Liver (tissue), 3 donors: Measurements from ENCODE around the gene PAH.

ENCODE experiments used
- CTCF ChIP-seq: fragments of 150-350 bp; IDR thresholded peaks from 2 replicates; pipeline ENCODE4 v1.5.1; 2017; ENCODE audit warnings: improper control_type of control experiment, low read depth, low read length; ENCODE audit not compliant: missing input control
- EGR1 ChIP-seq, 2 donors: IDR thresholded peaks; 2 replicates each; pipeline ENCODE4 v1.6.1; 2016 to 2018; ENCODE audit warnings: antibody characterized with exemption in 2 of 2, low read depth in 2 of 2
- FOXA1 ChIP-seq: IDR thresholded peaks from 2 replicates; pipeline ENCODE4 v1.6.1; 2016; ENCODE audit warnings: antibody characterized with exemption
- HNF4A ChIP-seq, 2 donors: conservative IDR thresholded peaks; 2 replicates each; pipeline ENCODE4 v1.6.1; 2016; ENCODE audit warnings: antibody characterized with exemption in 2 of 2, mild to moderate bottlenecking in 2 of 2
- JUND ChIP-seq, 2 donors: IDR thresholded peaks; 2 replicates each; pipeline ENCODE4 v1.6.1; 2016; ENCODE audit warnings: antibody characterized with exemption in 2 of 2
- RXRA ChIP-seq, 2 donors: IDR thresholded peaks; 2 replicates each; pipeline ENCODE4 v1.6.1; 2017 to 2018; ENCODE audit warnings: antibody characterized with exemption in 2 of 2, mild to moderate bottlenecking in 1 of 2
- SP1 ChIP-seq: IDR thresholded peaks from 2 replicates; pipeline ENCODE4 v1.6.1; 2018; ENCODE audit warnings: antibody characterized with exemption, mild to moderate bottlenecking
- YY1 ChIP-seq: IDR thresholded peaks from 2 replicates; pipeline ENCODE4 v1.6.1; 2016; ENCODE audit warnings: antibody characterized with exemption, mild to moderate bottlenecking
- donor health status: healthy.
- donor health status: healthy.

GRCh38 chr12:102812344-102812743 is 104.7 kb downstream of the PAH start:
- no peak for TF ChIP-seq CTCF
- TF ChIP-seq YY1: no peak
- TF ChIP-seq HNF4A (conservative IDR thresholded peaks at IDR 0.05): no peak
- TF ChIP-seq JUND (IDR thresholded peaks at IDR 0.05): no peak
- TF ChIP-seq FOXA1: no peak
- TF ChIP-seq SP1: no peak
- TF ChIP-seq RXRA (IDR thresholded peaks at IDR 0.05): no peak
- TF ChIP-seq EGR1 (IDR thresholded peaks at IDR 0.05; ENCODE audit: low read depth in 2 of 2): no peak
